ENCODE data around the gene SMURF2.

DNA sequence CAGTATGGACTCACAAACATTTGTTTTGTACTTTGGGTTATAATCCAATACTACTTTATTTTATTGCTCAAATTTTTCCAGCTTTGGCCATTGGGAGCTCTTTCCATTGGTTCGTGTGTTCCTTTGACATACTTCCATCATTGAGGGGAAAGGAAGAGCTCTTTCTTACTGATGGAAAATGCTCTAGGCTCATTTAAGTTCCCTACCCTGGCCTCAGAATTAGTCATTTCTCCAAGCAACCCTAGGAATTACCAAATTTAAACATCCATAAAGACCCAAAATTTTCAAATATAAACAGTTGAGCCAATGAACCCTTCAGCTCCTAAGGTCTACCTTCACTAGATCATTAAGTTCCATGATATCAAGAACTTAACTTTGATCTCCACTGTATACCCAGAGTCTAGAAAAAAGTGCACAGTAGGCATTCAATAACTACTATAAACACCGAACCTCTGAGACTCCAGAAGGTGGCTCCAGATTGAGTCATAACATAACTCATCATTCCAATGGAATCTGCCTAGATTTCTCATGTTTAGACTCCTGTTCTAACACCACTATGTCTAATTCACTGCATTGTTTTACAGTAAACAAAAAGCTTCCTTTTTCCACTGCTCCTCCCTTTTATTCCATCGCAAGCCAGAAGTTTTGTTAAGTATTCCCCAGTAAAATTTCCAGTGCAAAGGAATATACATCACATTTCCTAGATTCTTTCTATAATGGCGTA, 39.0 kb downstream of the SMURF2 start:
- TF ChIP-seq, protein P1, sequence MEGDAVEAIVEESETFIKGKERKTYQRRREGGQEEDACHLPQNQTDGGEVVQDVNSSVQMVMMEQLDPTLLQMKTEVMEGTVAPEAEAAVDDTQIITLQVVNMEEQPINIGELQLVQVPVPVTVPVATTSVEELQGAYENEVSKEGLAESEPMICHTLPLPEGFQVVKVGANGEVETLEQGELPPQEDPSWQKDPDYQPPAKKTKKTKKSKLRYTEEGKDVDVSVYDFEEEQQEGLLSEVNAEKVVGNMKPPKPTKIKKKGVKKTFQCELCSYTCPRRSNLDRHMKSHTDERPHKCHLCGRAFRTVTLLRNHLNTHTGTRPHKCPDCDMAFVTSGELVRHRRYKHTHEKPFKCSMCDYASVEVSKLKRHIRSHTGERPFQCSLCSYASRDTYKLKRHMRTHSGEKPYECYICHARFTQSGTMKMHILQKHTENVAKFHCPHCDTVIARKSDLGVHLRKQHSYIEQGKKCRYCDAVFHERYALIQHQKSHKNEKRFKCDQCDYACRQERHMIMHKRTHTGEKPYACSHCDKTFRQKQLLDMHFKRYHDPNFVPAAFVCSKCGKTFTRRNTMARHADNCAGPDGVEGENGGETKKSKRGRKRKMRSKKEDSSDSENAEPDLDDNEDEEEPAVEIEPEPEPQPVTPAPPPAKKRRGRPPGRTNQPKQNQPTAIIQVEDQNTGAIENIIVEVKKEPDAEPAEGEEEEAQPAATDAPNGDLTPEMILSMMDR (conservative IDR thresholded peaks at IDR 0.05 in 1 of 2, IDR thresholded peaks at IDR 0.05 in 1 of 2; ENCODE audit: extremely low read depth in 1 of 2, insufficient read depth in 1 of 2, low read depth in 1 of 2, low read length in 2 of 2): no peak
- no peak for TF ChIP-seq EZH2 (IDR thresholded peaks at IDR 0.05; ENCODE audit: borderline replicate concordance, low read length)

Data from mammary epithelial cell (primary cell).